Activated CD4-positive, CD25-positive, alpha-beta regulatory T cell treated with anti-CD3 and anti-CD28 coated beads, Interleukin-2, amount 50 U/mL, for 16 hours (primary cell): ENCODE data around the gene PAFAH2.
"Not testable (repeated sequence)": the region's sequence is repeated elsewhere in the genome, so short reads cannot be mapped to it uniquely, and the experiment has no call there.

Experiments
- DNase-seq: peaks from one replicate; pipeline ENCODE4 v3.0.0-alpha.2; 2020; ENCODE audit warnings: low read depth, low spot score

The PAFAH2 gene

DNA sequence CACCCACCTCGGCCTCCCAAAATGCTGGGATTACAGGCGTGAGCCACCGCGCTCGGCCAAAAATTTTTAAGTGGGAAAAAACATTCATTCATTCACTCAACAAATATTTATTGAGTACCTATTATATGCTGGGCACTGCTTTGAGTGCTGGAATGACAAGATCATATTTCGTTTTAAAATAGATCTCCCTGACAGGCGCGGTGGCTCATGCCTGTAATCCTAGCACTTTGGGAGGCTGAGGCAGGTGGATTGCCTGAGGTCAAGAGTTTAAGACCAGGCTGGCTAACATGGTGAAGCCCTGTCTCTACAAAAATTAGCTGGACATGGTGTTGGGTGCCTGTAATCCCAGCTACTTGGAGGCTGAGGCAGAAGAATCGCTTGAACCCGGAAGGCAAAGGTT is 11.1 kb downstream of the PAFAH2 start:
- DNase-seq = not testable (repeated sequence)

GRCh38 chr1:25985670-25986069 is 12.2 kb downstream of the PAFAH2 start:
- no peak for DNase-seq

DNA sequence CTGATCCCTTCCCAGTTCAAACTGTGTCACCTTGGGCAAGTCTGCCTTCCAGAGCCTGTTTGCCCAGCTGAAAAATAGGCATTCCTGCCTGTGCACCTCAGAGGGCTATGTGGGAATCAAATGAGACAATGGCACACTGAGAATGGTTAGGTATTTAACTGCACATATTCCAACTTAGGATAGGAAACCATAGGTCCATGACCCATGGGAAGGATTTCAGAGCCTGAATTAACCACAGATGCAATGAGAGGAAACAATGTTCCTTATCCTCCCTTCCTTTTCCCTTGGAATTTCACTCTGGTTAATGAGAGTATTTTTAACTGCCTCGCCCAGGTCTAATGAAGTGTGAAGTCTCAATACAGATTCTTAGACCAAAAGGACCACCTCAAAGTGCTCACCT is 12.7 kb downstream of the PAFAH2 start:
- DNase-seq = no peak

DNA sequence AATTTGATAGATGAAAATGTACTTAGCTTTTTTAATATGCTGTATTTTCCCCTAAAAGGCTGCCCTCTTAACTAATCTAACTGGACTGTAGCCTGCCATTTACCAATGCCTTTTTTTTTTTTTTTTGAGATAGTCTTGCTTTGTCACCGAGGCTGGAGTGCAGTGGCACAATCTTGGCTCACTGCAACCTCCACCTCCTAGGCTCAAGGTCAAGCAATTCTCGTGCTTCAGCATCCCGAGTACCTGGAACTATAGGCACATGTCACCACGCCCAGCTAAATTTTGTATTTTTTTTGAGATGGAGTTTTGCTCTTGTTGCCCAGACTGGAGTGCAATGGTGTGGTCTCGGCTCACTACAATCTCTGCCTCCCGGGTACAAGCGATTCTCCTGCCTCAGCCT is 18.7 kb downstream of the PAFAH2 start:
- no peak for DNase-seq

GRCh38 chr1:25978403-25978802 is 19.5 kb downstream of the PAFAH2 start:
- no peak for DNase-seq

GRCh38 chr1:25977801-25978200 is 20.1 kb downstream of the PAFAH2 start:
- no peak for DNase-seq

DNA sequence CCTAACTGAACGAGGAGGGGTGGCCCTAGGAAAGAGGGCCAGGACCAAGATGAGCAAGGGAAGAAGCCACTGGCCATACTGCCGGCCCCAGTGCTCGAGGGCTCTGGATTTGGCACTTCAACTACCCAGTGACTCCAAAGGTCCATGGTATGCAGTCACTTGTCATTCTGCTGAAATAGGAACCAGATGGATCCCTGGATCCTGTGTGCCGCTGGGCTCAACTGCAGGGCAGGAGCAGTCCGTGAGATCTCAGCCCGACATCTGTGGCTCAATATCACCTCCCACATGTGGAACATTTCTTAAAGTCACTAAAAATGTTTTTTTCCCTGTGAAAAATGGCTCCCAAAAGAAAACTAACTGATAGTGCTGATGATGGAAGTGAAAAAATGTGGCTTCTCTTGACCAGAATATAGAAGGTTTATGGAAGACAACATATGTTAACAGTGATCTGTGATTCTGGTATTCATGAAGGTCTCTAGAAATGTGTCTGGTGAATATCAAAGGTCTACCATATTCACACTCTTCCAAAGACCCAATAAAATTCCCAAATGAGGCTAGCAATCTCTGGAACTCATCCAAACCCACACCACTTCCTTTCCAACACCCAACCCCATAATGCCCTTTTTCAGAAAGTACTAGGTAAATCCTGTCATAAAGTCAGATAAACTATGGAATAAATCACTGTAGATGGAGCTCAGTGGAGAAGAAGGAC is 24.1 kb downstream of the PAFAH2 start:
- no peak for DNase-seq

- DNase-seq = no peak
Observed at GRCh38 chr1:25971811-25972180, 26.1 kb downstream of the PAFAH2 start.

- DNase-seq = no peak
Observed at GRCh38 chr1:25971066-25971810, 26.6 kb downstream of the PAFAH2 start.

- DNase-seq = no peak
Observed at GRCh38 chr1:25967308-25967707, 30.6 kb downstream of the PAFAH2 start.

DNA sequence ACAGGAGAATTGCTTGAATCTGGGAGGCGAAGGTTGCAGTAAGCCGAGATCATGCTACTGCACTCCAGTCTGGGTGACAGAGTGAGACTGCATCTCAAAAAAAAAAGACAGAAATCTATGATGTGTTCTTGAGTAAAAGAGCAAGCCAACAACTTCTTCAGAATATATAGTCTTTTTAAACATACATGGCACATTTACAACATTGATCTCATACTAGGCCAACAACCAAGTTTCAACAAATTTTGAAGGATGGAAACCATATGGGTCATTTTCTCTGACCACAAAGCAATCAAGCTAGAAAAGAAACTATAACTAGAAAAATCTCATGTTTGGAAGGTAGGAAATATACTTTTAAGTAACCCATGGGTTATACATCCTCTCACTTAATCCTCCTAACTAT is 38.3 kb downstream of the PAFAH2 start:
- no peak for DNase-seq

- no peak for DNase-seq
Observed at GRCh38 chr1:25958465-25958864, 39.4 kb downstream of the PAFAH2 start.

DNA sequence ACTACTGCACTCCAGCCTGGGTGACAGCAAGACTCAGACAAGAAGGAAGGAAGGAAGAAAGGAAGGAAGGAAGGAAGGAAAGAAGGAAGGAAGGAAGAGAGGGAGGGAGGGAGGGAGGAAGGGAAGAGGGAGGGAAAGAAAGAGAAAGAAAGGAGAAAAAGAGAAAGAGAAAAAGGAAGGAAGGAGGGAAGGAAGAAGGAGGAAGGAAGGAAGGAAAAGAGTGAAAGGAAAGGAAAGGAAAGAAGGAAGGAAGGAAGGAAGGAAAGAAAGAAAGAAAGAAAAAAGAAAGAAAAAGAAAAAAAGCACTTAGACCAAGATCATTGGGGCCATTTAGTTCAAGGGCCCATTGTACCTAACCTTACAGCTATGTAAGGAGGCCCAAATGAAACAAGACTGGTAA is 42.3 kb downstream of the PAFAH2 start:
- DNase-seq = no peak

- DNase-seq = no peak
Observed at GRCh38 chr1:25954282-25954938, 43.5 kb downstream of the PAFAH2 start.

GRCh38 chr1:25952841-25953401 is 44.9 kb downstream of the PAFAH2 start:
- no peak for DNase-seq

- no peak for DNase-seq
Observed at GRCh38 chr1:25948641-25949040, 49.2 kb downstream of the PAFAH2 start.

- no peak for DNase-seq
Observed at GRCh38 chr1:25947027-25947426, 50.8 kb downstream of the PAFAH2 start.

- no peak for DNase-seq
Observed at GRCh38 chr1:25945761-25946160, 52.1 kb downstream of the PAFAH2 start.

GRCh38 chr1:25944986-25945385 is 52.9 kb downstream of the PAFAH2 start:
- no peak for DNase-seq

- not testable (repeated sequence) for DNase-seq
Observed at GRCh38 chr1:25943511-25943910, 54.4 kb downstream of the PAFAH2 start.

DNA sequence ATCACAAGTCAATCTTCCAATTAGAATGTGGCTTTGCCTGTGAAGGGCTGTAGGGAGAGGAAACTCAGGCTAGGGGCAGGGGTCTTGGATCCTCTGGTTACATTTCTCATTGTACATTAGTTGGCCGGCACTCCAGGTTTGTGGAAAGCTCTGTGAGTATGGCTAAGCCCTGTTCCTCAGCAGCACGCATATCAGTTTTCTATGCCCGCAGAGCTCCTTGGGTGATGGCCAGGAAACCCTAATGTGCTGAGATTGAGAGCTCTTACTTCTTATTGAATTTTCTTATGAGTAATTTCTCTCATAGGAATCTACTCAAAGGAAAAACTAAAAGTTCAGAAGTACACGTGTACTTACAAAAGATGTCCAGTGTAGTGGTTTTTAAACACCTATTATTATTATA is 60.9 kb downstream of the PAFAH2 start:
- no peak for DNase-seq
